Activated CD4-positive, alpha-beta memory T cell treated with anti-CD3 and anti-CD28 coated beads, Interleukin-2, amount 10 ng/mL, durations not matched to agents 7 days and 5 days (primary cell): ENCODE results near the gene TREX2. TPM values are rescaled to one million over a fixed set of nuclear protein-coding genes. Genes with fewer than 3 reads are reported as not detected.

ENCODE experiments used
- CTCF ChIA-PET: fragments of 350-600 bp; sonication (Branson Sonifier 250); formaldehyde crosslinking; loops from one replicate; lab custom pipeline; 2021; ENCODE audit warnings: antibody characterized with exemption, inconsistent platforms; lab: Charles Lee
- POLR2A ChIA-PET: fragments of 350-600 bp; sonication (Branson Sonifier 250); formaldehyde crosslinking; loops from one replicate; lab custom pipeline; 2021; ENCODE audit warnings: antibody characterized with exemption; lab: Charles Lee
- DNase-seq: peaks from one replicate; pipeline ENCODE4 v3.0.0-alpha.2; 2020
- H3K27ac Mint-ChIP-seq: one replicate; pipeline ENCODE4 v1.8.0; 2021; ENCODE audit warnings: mild to moderate bottlenecking, mixed read lengths
- H3K27me3 Mint-ChIP-seq: one replicate; pipeline ENCODE4 v1.8.0; 2021; ENCODE audit warnings: mixed read lengths
- H3K36me3 Mint-ChIP-seq: one replicate; pipeline ENCODE4 v1.8.0; 2021; ENCODE audit warnings: low read depth, mixed read lengths
- H3K4me1 Mint-ChIP-seq: one replicate; pipeline ENCODE4 v1.8.0; 2021; ENCODE audit warnings: mixed read lengths
- H3K4me3 Mint-ChIP-seq: one replicate; pipeline ENCODE4 v1.8.0; 2021; ENCODE audit warnings: mild to moderate bottlenecking, mixed read lengths
- H3K9me3 Mint-ChIP-seq: one replicate; pipeline ENCODE4 v1.8.0; 2021; ENCODE audit warnings: mixed read lengths
- total RNA-seq, 2 experiments: library from RNA; stranded (reverse); gene quantifications; one replicate each; pipeline ENCODE4 v1.2.3, GENCODE V29; 2021

Gene TREX2
- total RNA-seq, 2 experiments from 2014 or later, result 1.1 to 1.8 TPM

- no peaks in the 10 kb centered on the region for H3K4me1 Mint-ChIP-seq
- ChIA-PET CTCF (no interaction called here), POLR2A (no interaction called here)
- DNase-seq, result no peak
- no peak overlapping the region for H3K4me3 Mint-ChIP-seq
- no peaks in the 10 kb centered on the region for H3K9me3 Mint-ChIP-seq
- no peaks in the 10 kb centered on the region for H3K36me3 Mint-ChIP-seq
- H3K27ac Mint-ChIP-seq, result no peak overlapping the region
- H3K27me3 Mint-ChIP-seq, result no peaks in the 10 kb centered on the region
Observed at GRCh38 chrX:153446636-153446936, 730 bp upstream of the TREX2 start.

GRCh38 chrX:153445106-153445855 lies 575 bp downstream of the TREX2 start:
- CTCF ChIA-PET, result no interaction called here
- no peaks in the 10 kb centered on the region for H3K4me1 Mint-ChIP-seq
- no peaks in the 10 kb centered on the region for H3K36me3 Mint-ChIP-seq

GRCh38 chrX:153444333-153445011 lies 1.4 kb downstream of the TREX2 start:
- Mint-ChIP-seq H3K4me3 (no peak overlapping the region), H3K9me3 (no peaks in the 10 kb centered on the region), H3K27ac (no peak overlapping the region), H3K27me3 (peaks cover 3% of the 10 kb centered on the region), H3K36me3 (no peaks in the 10 kb centered on the region), H3K4me1 (no peaks in the 10 kb centered on the region)
- ChIA-PET CTCF (no interaction called here), POLR2A (no interaction called here)
- no peak for DNase-seq

More at GRCh38 chrX:153445106-153445855, 575 bp downstream of the TREX2 start:
- POLR2A ChIA-PET, result no interaction called here
- Mint-ChIP-seq H3K9me3 (no peaks in the 10 kb centered on the region), H3K4me3 (no peak overlapping the region), H3K27ac (no peak overlapping the region), H3K27me3 (no peaks in the 10 kb centered on the region)
- DNase-seq, result no peak

GRCh38 chrX:153443476-153444332 lies 2.2 kb downstream of the TREX2 start:
- no peak overlapping the region for H3K27ac Mint-ChIP-seq
- no peaks in the 10 kb centered on the region for H3K4me1 Mint-ChIP-seq
- CTCF ChIA-PET, result no interaction called here
- no peak overlapping the region for H3K4me3 Mint-ChIP-seq
- H3K9me3 Mint-ChIP-seq, result no peaks in the 10 kb centered on the region
- POLR2A ChIA-PET, result no interaction called here
- H3K36me3 Mint-ChIP-seq, result no peaks in the 10 kb centered on the region
- peaks cover 5% of the 10 kb centered on the region for H3K27me3 Mint-ChIP-seq
- DNase-seq, result no peak

- no peaks in the 10 kb centered on the region for H3K36me3 Mint-ChIP-seq
- CTCF ChIA-PET, result no interaction called here
- H3K9me3 Mint-ChIP-seq, result no peaks in the 10 kb centered on the region
- H3K4me1 Mint-ChIP-seq, result no peaks in the 10 kb centered on the region
- no peak overlapping the region for H3K27ac Mint-ChIP-seq
- peaks cover 10% of the 10 kb centered on the region for H3K27me3 Mint-ChIP-seq
- no peak overlapping the region for H3K4me3 Mint-ChIP-seq
- DNase-seq, result no peak
- POLR2A ChIA-PET, result no interaction called here
Observed at GRCh38 chrX:153442463-153442862, 3.4 kb downstream of the TREX2 start.

- no peak overlapping the region for H3K4me3 Mint-ChIP-seq
- H3K9me3 Mint-ChIP-seq, result no peaks in the 10 kb centered on the region
- ChIA-PET CTCF (no interaction called here), POLR2A (no interaction called here)
- no peak for DNase-seq
- no peaks in the 10 kb centered on the region for H3K36me3 Mint-ChIP-seq
- H3K4me1 Mint-ChIP-seq, result no peaks in the 10 kb centered on the region
- no peak overlapping the region for H3K27ac Mint-ChIP-seq
- H3K27me3 Mint-ChIP-seq, result peaks cover 10% of the 10 kb centered on the region
Observed at GRCh38 chrX:153441981-153442380, 3.9 kb downstream of the TREX2 start.

- Mint-ChIP-seq H3K27me3 (peaks cover 12% of the 10 kb centered on the region), H3K9me3 (no peaks in the 10 kb centered on the region), H3K4me1 (no peaks in the 10 kb centered on the region), H3K27ac (no peak overlapping the region), H3K4me3 (no peak overlapping the region), H3K36me3 (no peaks in the 10 kb centered on the region)
- ChIA-PET CTCF (interaction anchor here (1.0 to 1.1 kb wide), 2 partner anchors 30 to 158 kb away, joined by 3 read pairs; partner anchors contain the start of gene HAUS7), POLR2A (no interaction called here)
- DNase-seq, result no peak
Observed at GRCh38 chrX:153441296-153441695, 4.6 kb downstream of the TREX2 start.

GRCh38 chrX:153440556-153441135 lies 5.2 kb downstream of the TREX2 start:
- Mint-ChIP-seq H3K4me3 (no peak overlapping the region), H3K9me3 (no peaks in the 10 kb centered on the region), H3K27me3 (peaks cover 12% of the 10 kb centered on the region), H3K36me3 (no peaks in the 10 kb centered on the region), H3K4me1 (no peaks in the 10 kb centered on the region), H3K27ac (no peak overlapping the region)
- ChIA-PET CTCF (interaction anchor here (1.0 to 1.1 kb wide), 2 partner anchors 30 to 159 kb away, joined by 3 read pairs; partner anchors contain the start of gene HAUS7), POLR2A (no interaction called here)
- no peak for DNase-seq

- Mint-ChIP-seq H3K27me3 (peaks cover 12% of the 10 kb centered on the region), H3K9me3 (no peaks in the 10 kb centered on the region), H3K27ac (no peak overlapping the region), H3K4me1 (no peaks in the 10 kb centered on the region), H3K36me3 (no peaks in the 10 kb centered on the region), H3K4me3 (no peak overlapping the region)
- POLR2A ChIA-PET, result no interaction called here
- DNase-seq, result no peak
- CTCF ChIA-PET, result no interaction called here
Observed at GRCh38 chrX:153439977-153440376, 5.9 kb downstream of the TREX2 start.

GRCh38 chrX:153438532-153438931 lies 7.3 kb downstream of the TREX2 start:
- CTCF ChIA-PET, result interaction anchor here (0.5 to 1.7 kb wide), 2 partner anchors 32 to 65 kb away, joined by 6 to 9 read pairs; partner anchors contain the start of gene HAUS7
- no peaks in the 10 kb centered on the region for H3K36me3 Mint-ChIP-seq
- POLR2A ChIA-PET, result no interaction called here
- H3K9me3 Mint-ChIP-seq, result no peaks in the 10 kb centered on the region
- no peaks in the 10 kb centered on the region for H3K4me1 Mint-ChIP-seq
- no peak overlapping the region for H3K4me3 Mint-ChIP-seq
- H3K27me3 Mint-ChIP-seq, result peaks cover 12% of the 10 kb centered on the region
- H3K27ac Mint-ChIP-seq, result no peak overlapping the region
- DNase-seq, result no peak

- DNase-seq, result no peak
- H3K4me1 Mint-ChIP-seq, result no peaks in the 10 kb centered on the region
- ChIA-PET POLR2A (no interaction called here), CTCF (no interaction called here)
- peaks cover 12% of the 10 kb centered on the region for H3K27me3 Mint-ChIP-seq
- H3K9me3 Mint-ChIP-seq, result no peaks in the 10 kb centered on the region
- H3K4me3 Mint-ChIP-seq, result no peak overlapping the region
- H3K36me3 Mint-ChIP-seq, result no peaks in the 10 kb centered on the region
- H3K27ac Mint-ChIP-seq, result no peak overlapping the region
Observed at GRCh38 chrX:153435845-153436244, 10.0 kb downstream of the TREX2 start.

- no peaks in the 10 kb centered on the region for H3K36me3 Mint-ChIP-seq
- DNase-seq, result no peak
- ChIA-PET POLR2A (no interaction called here), CTCF (no interaction called here)
- H3K9me3 Mint-ChIP-seq, result no peaks in the 10 kb centered on the region
- peaks cover 9% of the 10 kb centered on the region for H3K27me3 Mint-ChIP-seq
- no peaks in the 10 kb centered on the region for H3K4me1 Mint-ChIP-seq
- H3K27ac Mint-ChIP-seq, result no peak overlapping the region
- H3K4me3 Mint-ChIP-seq, result no peak overlapping the region
Observed at GRCh38 chrX:153434801-153435200, 11.1 kb downstream of the TREX2 start.
